ENCODE measurements around the gene GADD45G.

GRCh38 chr9:89563571-89564345, 41.1 kb upstream of the GADD45G start:
- TF ChIP-seq EZH2 (IDR thresholded peaks at IDR 0.05; ENCODE audit: low read depth, low read length, severe bottlenecking) (no peak), EP300 (IDR thresholded peaks at IDR 0.05; ENCODE audit: borderline replicate concordance in 1 of 2, low read depth in 2 of 2, low read length in 2 of 2) (no peak), HDAC2 (IDR thresholded peaks at IDR 0.05; ENCODE audit: borderline replicate concordance in 1 of 2, low read depth in 2 of 2, low read length in 2 of 2) (no peak), CTCF (IDR thresholded peaks at IDR 0.05; ENCODE audit: control extremely low read depth in 1 of 3, insufficient read depth in 1 of 3, low read depth in 1 of 3, low read length in 3 of 3) (no peak), HDAC6 (IDR thresholded peaks at IDR 0.05; ENCODE audit: low read depth, low read length) (no peak)
